Gastrocnemius medialis (tissue), 4 donors: Measurements from ENCODE around the gene TSEN15.

Experiments used
- CTCF ChIP-seq, 5 experiments: fragments of 450-650 bp in 3 of 5; fragments of 200-600 bp in 2 of 5; sonication (generic) in 2 of 5; IDR thresholded peaks in 4 of 5; conservative IDR thresholded peaks in 1 of 5; 1 replicate in 4 of 5; 2 replicates in 1 of 5; pipeline ENCODE4 v1.5.1; 2016 to 2019; ENCODE audit warnings: antibody characterized with exemption in 5 of 5, mild to moderate bottlenecking in 3 of 5, moderate library complexity in 3 of 5
- POLR2A ChIP-seq, 2 donors: fragments of 450-650 bp; IDR thresholded peaks; one replicate each; pipeline ENCODE4 v1.6.1; 2017; ENCODE audit warnings: antibody characterized with exemption in 2 of 2, mild to moderate bottlenecking in 2 of 2, moderate library complexity in 2 of 2

DNA sequence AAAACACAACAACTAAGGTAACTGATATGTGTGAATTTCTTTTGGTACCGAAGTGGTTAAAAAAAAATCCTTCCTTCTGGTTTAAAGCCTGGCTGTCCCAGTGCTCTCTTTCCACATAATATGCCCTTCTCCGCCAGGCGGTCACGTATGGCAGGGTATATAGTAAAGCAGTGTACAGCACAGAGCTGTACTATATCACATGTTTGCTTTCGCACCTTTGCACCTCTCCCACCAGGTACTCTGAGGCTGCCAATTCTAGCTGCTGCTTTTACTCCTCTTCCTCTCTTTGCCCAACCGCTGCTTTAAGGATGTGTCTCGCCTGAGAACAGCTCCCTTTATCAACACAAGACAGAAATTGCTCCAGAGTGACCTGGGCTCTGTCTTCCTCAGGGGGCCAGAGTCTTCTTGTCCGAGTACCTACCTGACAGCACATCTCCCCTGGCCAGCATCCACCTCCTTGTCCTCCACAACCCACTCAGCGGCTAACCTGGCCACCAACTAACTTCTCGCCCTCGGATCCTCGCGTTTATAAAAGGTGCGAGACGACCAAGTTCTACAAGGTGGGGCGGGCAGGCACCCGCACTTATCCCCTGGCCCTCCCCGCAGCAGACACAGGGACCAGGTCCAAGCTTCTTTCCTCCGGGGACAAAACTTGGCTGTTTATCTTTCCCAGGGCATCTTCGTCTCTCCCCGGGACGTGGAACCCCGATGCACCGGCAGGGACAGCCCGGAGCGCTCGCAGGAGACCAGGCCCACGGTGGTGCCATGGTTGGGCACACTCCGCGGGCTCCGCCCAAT, 15.6 kb upstream of the TSEN15 start:
- TF ChIP-seq CTCF (IDR thresholded peaks at IDR 0.05 in 4 of 5, conservative IDR thresholded peaks at IDR 0.05 in 1 of 5) (no peak), POLR2A (IDR thresholded peaks at IDR 0.05) (no peak)
